K562 (cell line): ENCODE measurements around the gene MCC. TPM values are rescaled to one million over a fixed set of nuclear protein-coding genes. Genes with fewer than 3 reads are reported as not detected.

Experiments used
- ATAC-seq: fragments of 200-7000 bp; cut with Tn5 transposase; 3 replicates; pipeline ENCODE4 v1.9.1; 2020; ENCODE audit warnings: moderate library complexity
- BruUV-seq: library from RNA; stranded (reverse); fragments of 400-500 nt; replicated peaks from 2 replicates; lab custom pipeline; 2021; lab: Mats Ljungman, UMichigan
- CTCF ChIA-PET: fragments of 300-600 bp; formaldehyde crosslinking; extraction: SDS; loops from one replicate; lab custom pipeline; 2021; ENCODE audit warnings: low intra/inter-chr PET ratio; lab: Yijun Ruan, JAX
- POLR2A ChIA-PET: fragments of 300-600, 350-650 bp; sonication (Branson Sonifier 250); formaldehyde crosslinking; extraction: SDS; loops from one replicate; lab custom pipeline; 2021; ENCODE audit warnings: antibody characterized with exemption, inconsistent platforms; lab: Yijun Ruan, JAX
- DNase-seq, 4 experiments: peaks; one replicate each; pipeline versions ENCODE4 v3.0.0 to v3.0.0-alpha.2; 2011 to 2018; ENCODE audit warnings: low spot score in 3 of 4, mixed read lengths in 3 of 4; ENCODE audit errors: extremely low read depth in 1 of 4
- FAIRE-seq: peaks from 2 replicates; lab custom pipeline; 2011; peaks lifted over from hg19 to GRCh38; lab: Jason Lieb, UNC
- H2AFZ ChIP-seq: 2 replicates; pipeline ENCODE4 v1.6.0; 2011; ENCODE audit warnings: low read depth, low read length, control low read depth, inconsistent platforms
- H3K27ac ChIP-seq: fragments of 200-600 bp; 3 replicates; pipeline ENCODE4 v1.8.0; 2011; ENCODE audit warnings: low read depth, mild to moderate bottlenecking, control low read depth, inconsistent platforms, low read length, moderate library complexity, mixed read lengths; ENCODE audit errors: extremely low read depth
- H3K27me3 ChIP-seq, 2 experiments: fragments of 300-600 bp in 1 of 2; 2 replicates in 1 of 2; 3 replicates in 1 of 2; pipeline versions ENCODE4 v1.6.0 to v1.8.0; 2011; ENCODE audit warnings: inconsistent platforms in 2 of 2, low read length in 2 of 2, mild to moderate bottlenecking in 1 of 2, mixed read lengths in 1 of 2, moderate library complexity in 1 of 2; ENCODE audit not compliant: control insufficient read depth in 2 of 2, insufficient read depth in 2 of 2
- H3K36me3 ChIP-seq: fragments of 300-600 bp; 3 replicates; pipeline ENCODE4 v1.8.0; 2011; ENCODE audit warnings: mild to moderate bottlenecking, low read length, inconsistent platforms; ENCODE audit not compliant: control insufficient read depth, insufficient read depth
- H3K4me1 ChIP-seq, 2 experiments: fragments of 200-600 bp in 1 of 2; replicated peaks in 1 of 2; 2 replicates in 1 of 2; 3 replicates in 1 of 2; pipeline versions ENCODE4 v1.5.1 to v1.8.0; 2011; ENCODE audit warnings: inconsistent platforms in 2 of 2, low read length in 2 of 2, mild to moderate bottlenecking in 1 of 2, mixed read lengths in 1 of 2, moderate library complexity in 1 of 2; ENCODE audit not compliant: control insufficient read depth in 2 of 2, insufficient read depth in 2 of 2
- H3K4me2 ChIP-seq: 2 replicates; pipeline ENCODE4 v1.6.1; 2011; ENCODE audit warnings: low read length, control low read depth, inconsistent platforms, mixed read lengths; ENCODE audit not compliant: insufficient read depth
- H3K4me3 ChIP-seq: fragments of 200-600 bp; sonication (generic), shearing (Covaris generic); 2 replicates; pipeline ENCODE4 v1.5.1; 2016; ENCODE audit warnings: control low read depth, inconsistent platforms
- H3K79me2 ChIP-seq: fragments of 200-600 bp; 3 replicates; pipeline ENCODE4 v1.8.0; 2011; ENCODE audit warnings: low read length, inconsistent platforms; ENCODE audit not compliant: control insufficient read depth, insufficient read depth
- H3K9ac ChIP-seq, 2 experiments: 2 replicates each; pipeline versions ENCODE4 v1.6.0 to v1.6.1; 2011; ENCODE audit warnings: low read depth in 2 of 2, low read length in 2 of 2, control low read depth in 1 of 2, inconsistent platforms in 1 of 2, mild to moderate bottlenecking in 1 of 2, mixed read lengths in 1 of 2; ENCODE audit not compliant: insufficient read depth in 1 of 2
- H3K9me1 ChIP-seq: one replicate; pipeline ENCODE4 v1.6.0; 2011; ENCODE audit warnings: inconsistent platforms, mild to moderate bottlenecking, low read length, moderate library complexity; ENCODE audit not compliant: control insufficient read depth, insufficient read depth
- H3K9me3 ChIP-seq: replicated peaks from 2 replicates; pipeline ENCODE4 v1.5.1; 2011; ENCODE audit warnings: low read depth, low read length, inconsistent platforms; ENCODE audit not compliant: control insufficient read depth, insufficient read depth
- H4K20me1 ChIP-seq: replicated peaks from 2 replicates; pipeline ENCODE4 v1.6.1; 2011; ENCODE audit warnings: low read length, inconsistent platforms, mixed read lengths; ENCODE audit not compliant: control insufficient read depth, insufficient read depth
- CXXC5 ChIP-seq: fragments of 250-450 bp; sonication (Bioruptor Pico); IDR thresholded peaks from 2 replicates; pipeline ENCODE4 v1.8.0; 2022; ENCODE audit warnings: inconsistent platforms, mild to moderate bottlenecking, moderate library complexity
- POLR2AphosphoS5 ChIP-seq: IDR thresholded peaks from 2 replicates; pipeline ENCODE4 v1.6.1; 2011; ENCODE audit warnings: mild to moderate bottlenecking, low read depth, low read length, moderate library complexity; ENCODE audit not compliant: control insufficient read depth, insufficient read depth
- PPARD ChIP-seq: fragments of 250-450 bp; sonication (Bioruptor Pico); IDR thresholded peaks from 2 replicates; pipeline ENCODE4 v1.8.0; 2022; ENCODE audit warnings: inconsistent platforms, mild to moderate bottlenecking, moderate library complexity
- SMARCC2 ChIP-seq: fragments of 450-650 bp; IDR thresholded peaks from 2 replicates; pipeline ENCODE4 v1.6.1; 2017; ENCODE audit warnings: antibody characterized with exemption, moderate library complexity, mild to moderate bottlenecking, low read depth
- ZNF175 ChIP-seq: fragments of 200-800 bp; sonication (Bioruptor generic); IDR thresholded peaks from 2 replicates; pipeline ENCODE4 v1.6.1; 2016; ENCODE audit warnings: low read depth, mild to moderate bottlenecking, missing genetic modification characterization, missing compliant biosample characterization
- ZNF217 ChIP-seq: sonication (generic); formaldehyde crosslinking; IDR thresholded peaks from 2 replicates; pipeline ENCODE4 v1.8.0; 2022; ENCODE audit warnings: mild to moderate bottlenecking, missing genetic modification reagents
- WGBS: fragments of 100-300 bp; shearing (Covaris generic); methylation state at CpG from one replicate; pipeline ENCODE4 v1.1.6; 2016; ENCODE audit warnings: low coverage, mixed read lengths; ENCODE audit not compliant: insufficient coverage; ENCODE audit errors: missing lambda C conversion rate; 5-methylcytosine and 5-hydroxymethylcytosine counted together
- in situ Hi-C: fragments of 300-500 bp; cut with MboI; formaldehyde crosslinking; loops from 4 replicates; pipeline ENCODE4 v1.15.0; 2018; ENCODE audit warnings: inconsistent platforms, mixed read lengths
- intact Hi-C: fragments of 100-400 bp; cut with micrococcal nuclease; formaldehyde crosslinking; loops from 2 replicates; pipeline ENCODE4 v1.14.2; 2022
- polyA plus RNA-seq, 8 experiments: library from polyadenylated mRNA; depleted of rRNA in 4 of 8; stranded (reverse) in 5 of 8; unstranded in 3 of 8; fragments of >200 nt; fragmentation: Nextera tagmentation in 2 of 8; fragmentation: Illumina TruSeq in 1 of 8; extraction: Ambion mirVana in 2 of 8; extraction: Trizol in 1 of 8; gene quantifications; 2 replicates each; pipeline versions ENCODE4 v1.2.1 to v1.2.3, GENCODE V29; 2011 to 2014; ENCODE audit warnings: inconsistent platforms in 1 of 8, missing spikeins in 1 of 8
- total RNA-seq, 7 experiments: library from RNA; depleted of rRNA in 6 of 7; stranded (reverse); fragments of >200 nt in 6 of 7; fragmentation: Illumina TruSeq in 2 of 7; extraction: Trizol in 2 of 7; gene quantifications; 2 replicates each; pipeline versions ENCODE4 v1.2.1 to v1.2.3, GENCODE V29; 2011 to 2021; ENCODE audit warnings: low replicate concordance in 1 of 7

MCC gene
- total and polyA plus RNA-seq, 9 of the 15 experiments (the other 6 are each of a cell fraction or from before 2014, with no cell fraction given): 0.04 to 0.24 (median 0.06) TPM; not detected in 1

DNA sequence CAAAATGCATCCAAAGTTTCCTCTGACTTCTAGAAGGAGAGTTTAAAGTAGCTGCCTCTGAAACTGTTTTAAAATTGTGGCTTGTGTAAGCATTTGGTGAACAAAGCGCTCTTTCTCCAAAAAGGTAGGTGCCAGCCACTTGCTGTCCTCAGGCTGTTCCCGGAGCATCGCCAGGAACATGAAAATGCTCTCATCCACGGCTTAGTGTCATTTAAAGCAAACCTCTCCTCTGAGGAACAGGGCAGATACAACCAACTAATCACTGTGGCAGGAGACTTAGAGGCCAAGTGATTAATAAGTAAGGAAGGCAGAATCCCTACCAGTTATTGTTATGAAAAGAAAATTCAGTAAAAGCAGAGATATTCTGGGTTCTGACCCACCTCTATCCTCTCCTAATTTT, 346.1 kb downstream of the MCC start:
- no peaks in the 10 kb centered on the region for H3K9me3 ChIP-seq
- H4K20me1 ChIP-seq: no peaks in the 10 kb centered on the region
- TF ChIP-seq CXXC5 (CRISPR knock-in tag): no peak
- TF ChIP-seq ZNF217 (CRISPR knock-in tag): no peak
- no peak for TF ChIP-seq POLR2AphosphoS5
- TF ChIP-seq SMARCC2: no peak
- no peak for TF ChIP-seq PPARD (CRISPR knock-in tag)
- TF ChIP-seq ZNF175: no peak
- TF ChIP-seq, all 486 proteins: peak for 0
- ATAC-seq: no peak
- Histone ChIP-seq H3K4me3 (no peak overlapping the region), H3K9me1 (no peaks in the 10 kb centered on the region), H3K4me2 (no peak overlapping the region), H3K36me3 (no peaks in the 10 kb centered on the region), H3K79me2 (no peaks in the 10 kb centered on the region), H3K9ac (no peak overlapping the region), H3K27ac (no peak overlapping the region), H3K27me3 (peaks cover 6 to 23% of the 10 kb centered on the region in 2 experiments; a peak in 4 of 5 replicates), H3K4me1 (no peaks in the 10 kb centered on the region), H2AFZ (no peak overlapping the region)
- no peak for DNase-seq
- BruUV-seq: no TSS peak
- FAIRE-seq: no peak
- WGBS: 0% methylated on average over 4 of the region's 4 CpGs
- POLR2A ChIA-PET: interaction anchor here (0.6 to 1.0 kb wide), 2 partner anchors 9 to 22 kb away, joined by 3 to 4 read pairs; no protein-coding TSS in a partner anchor
- intact Hi-C loops (no loop called here), in situ Hi-C loops (no loop called here)
- CTCF ChIA-PET: no interaction called here
